ENCODE measurements around the gene RAB7A. TPM values are rescaled to one million over a fixed set of nuclear protein-coding genes. Genes with fewer than 3 reads are reported as not detected.
"Not testable (repeated sequence)": the region's sequence is repeated elsewhere in the genome, so short reads cannot be mapped to it uniquely, and the experiment has no call there.

The RAB7A gene
- total RNA-seq, 1 experiment from 2014 or later, result 156 TPM

GRCh38 chr3:128773189-128773588 is 47.2 kb downstream of the RAB7A start:
- not testable (repeated sequence) for H3K4me3 ChIP-seq, DNase-seq, H3K9me3 ChIP-seq, H3K27me3 ChIP-seq
- peaks cover 11% of the 10 kb centered on the region for H3K36me3 ChIP-seq

GRCh38 chr3:128773592-128773991 is 47.6 kb downstream of the RAB7A start:
- H3K27me3 ChIP-seq, H3K4me3 ChIP-seq, DNase-seq, H3K9me3 ChIP-seq: not testable (repeated sequence)
- peaks cover 11% of the 10 kb centered on the region for H3K36me3 ChIP-seq

- Histone ChIP-seq H3K27me3 (no peaks in the 10 kb centered on the region), H3K4me3 (no peak overlapping the region), H3K9me3 (no peaks in the 10 kb centered on the region), H3K36me3 (peaks cover 11% of the 10 kb centered on the region)
- DNase-seq, result no peak
Measured at GRCh38 chr3:128775241-128775640, 49.3 kb downstream of the RAB7A start.

GRCh38 chr3:128775906-128776542 is 50.0 kb downstream of the RAB7A start:
- Histone ChIP-seq H3K36me3 (peaks cover 11% of the 10 kb centered on the region), H3K27me3 (no peaks in the 10 kb centered on the region), H3K4me3 (no peak overlapping the region), H3K9me3 (no peaks in the 10 kb centered on the region)
- no peak for DNase-seq

- no peak for DNase-seq
- no peaks in the 10 kb centered on the region for H3K27me3 ChIP-seq
- no peaks in the 10 kb centered on the region for H3K9me3 ChIP-seq
- H3K4me3 ChIP-seq, result no peak overlapping the region
- H3K36me3 ChIP-seq, result peaks cover 10% of the 10 kb centered on the region
Measured at GRCh38 chr3:128780101-128780837, 54.3 kb downstream of the RAB7A start.

DNA sequence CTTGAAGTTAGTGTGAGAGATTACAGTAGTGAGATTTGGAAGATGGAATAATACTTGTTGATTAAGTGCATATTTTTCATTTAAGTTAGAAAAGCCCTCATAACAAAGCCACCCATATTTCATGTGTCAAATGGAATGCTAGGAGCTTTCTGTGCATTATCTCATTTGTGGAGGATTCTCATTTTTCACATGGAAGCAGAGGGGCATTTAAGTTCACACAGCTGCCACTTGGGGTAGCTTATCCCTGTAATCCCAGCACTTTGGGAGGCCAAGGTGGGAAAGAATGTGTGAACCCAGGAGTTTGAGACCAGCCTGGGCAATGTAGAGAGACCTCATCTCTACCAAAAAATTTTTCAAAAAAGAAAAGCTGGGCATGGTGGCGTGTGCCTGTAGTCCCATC is 55.2 kb downstream of the RAB7A start:
- Histone ChIP-seq H3K4me3 (no peak overlapping the region), H3K9me3 (no peaks in the 10 kb centered on the region), H3K36me3 (peaks cover 8% of the 10 kb centered on the region; the same call in 1 of the 2 replicates), H3K27me3 (no peaks in the 10 kb centered on the region)
- no peak for DNase-seq

- H3K27me3 ChIP-seq, result no peaks in the 10 kb centered on the region
- H3K4me3 ChIP-seq, result no peak overlapping the region
- peaks cover 3% of the 10 kb centered on the region for H3K36me3 ChIP-seq
- no peaks in the 10 kb centered on the region for H3K9me3 ChIP-seq
- DNase-seq, result no peak
Measured at GRCh38 chr3:128782282-128783146, 56.5 kb downstream of the RAB7A start.

DNA sequence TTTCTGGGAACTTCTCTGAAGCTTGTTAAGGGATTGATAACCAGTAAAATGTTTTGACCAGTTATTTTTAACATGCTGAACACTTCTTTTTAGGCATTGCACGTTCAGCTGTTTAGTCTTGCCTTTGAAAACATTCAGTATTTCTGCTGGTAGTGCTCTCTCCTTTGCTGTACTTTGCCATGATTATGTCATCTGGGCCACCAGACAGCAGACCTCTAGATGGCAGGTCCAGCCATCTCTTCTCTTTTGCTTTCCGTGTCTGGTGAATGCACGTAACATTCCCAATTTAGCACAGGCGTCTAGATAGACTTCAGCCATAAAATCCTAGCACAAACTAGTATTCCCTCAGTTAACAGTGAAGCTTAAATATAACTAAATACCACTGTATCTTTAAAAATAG is 57.8 kb downstream of the RAB7A start:
- no peaks in the 10 kb centered on the region for H3K9me3 ChIP-seq
- no peak overlapping the region for H3K4me3 ChIP-seq

GRCh38 chr3:128784232-128784631 is 58.2 kb downstream of the RAB7A start:
- Histone ChIP-seq H3K27me3 (no peaks in the 10 kb centered on the region), H3K4me3 (no peak overlapping the region), H3K36me3 (peaks cover 4% of the 10 kb centered on the region), H3K9me3 (no peaks in the 10 kb centered on the region)
- no peak for DNase-seq

More for the DNA sequence above, 57.8 kb downstream of the RAB7A start:
- Histone ChIP-seq H3K36me3 (peaks cover 4% of the 10 kb centered on the region), H3K27me3 (no peaks in the 10 kb centered on the region)
- no peak for DNase-seq

- H3K27me3 ChIP-seq, result no peaks in the 10 kb centered on the region
- no peak overlapping the region for H3K4me3 ChIP-seq
- peaks cover 4% of the 10 kb centered on the region; the same call in 1 of the 2 replicates for H3K36me3 ChIP-seq
- no peak for DNase-seq
- no peaks in the 10 kb centered on the region for H3K9me3 ChIP-seq
Measured at GRCh38 chr3:128784843-128785242, 58.9 kb downstream of the RAB7A start.

DNA sequence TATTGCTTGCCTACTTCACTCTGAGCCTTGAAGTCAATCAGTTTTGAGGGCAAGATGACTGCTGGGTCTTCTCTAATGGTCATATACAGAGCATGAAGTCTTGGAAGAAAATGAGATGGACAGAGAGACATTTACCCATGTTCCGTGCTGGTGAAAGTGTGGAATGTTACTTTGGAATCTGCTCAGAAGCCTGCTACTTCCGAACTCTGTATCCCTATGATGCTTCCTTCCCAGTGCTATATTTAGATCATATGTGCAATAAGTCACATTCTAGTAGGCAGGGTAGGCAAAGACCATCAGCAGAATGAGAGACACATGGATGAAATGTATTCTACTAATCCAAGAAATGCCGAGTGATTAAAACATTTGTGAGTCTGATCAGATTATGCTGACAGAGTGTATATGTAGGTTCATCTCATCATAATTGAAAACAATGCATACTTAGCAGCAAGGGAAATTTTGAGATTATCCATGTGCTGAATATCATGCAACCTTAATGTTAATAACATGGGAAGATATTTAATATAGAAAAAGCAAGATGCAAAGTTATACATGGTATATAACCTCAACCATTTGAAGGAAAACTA is 60.5 kb downstream of the RAB7A start:
- Histone ChIP-seq H3K9me3 (no peaks in the 10 kb centered on the region), H3K4me3 (no peak overlapping the region), H3K36me3 (peaks cover 4% of the 10 kb centered on the region; the same call in 1 of the 2 replicates), H3K27me3 (no peaks in the 10 kb centered on the region)
- DNase-seq, result no peak

DNA sequence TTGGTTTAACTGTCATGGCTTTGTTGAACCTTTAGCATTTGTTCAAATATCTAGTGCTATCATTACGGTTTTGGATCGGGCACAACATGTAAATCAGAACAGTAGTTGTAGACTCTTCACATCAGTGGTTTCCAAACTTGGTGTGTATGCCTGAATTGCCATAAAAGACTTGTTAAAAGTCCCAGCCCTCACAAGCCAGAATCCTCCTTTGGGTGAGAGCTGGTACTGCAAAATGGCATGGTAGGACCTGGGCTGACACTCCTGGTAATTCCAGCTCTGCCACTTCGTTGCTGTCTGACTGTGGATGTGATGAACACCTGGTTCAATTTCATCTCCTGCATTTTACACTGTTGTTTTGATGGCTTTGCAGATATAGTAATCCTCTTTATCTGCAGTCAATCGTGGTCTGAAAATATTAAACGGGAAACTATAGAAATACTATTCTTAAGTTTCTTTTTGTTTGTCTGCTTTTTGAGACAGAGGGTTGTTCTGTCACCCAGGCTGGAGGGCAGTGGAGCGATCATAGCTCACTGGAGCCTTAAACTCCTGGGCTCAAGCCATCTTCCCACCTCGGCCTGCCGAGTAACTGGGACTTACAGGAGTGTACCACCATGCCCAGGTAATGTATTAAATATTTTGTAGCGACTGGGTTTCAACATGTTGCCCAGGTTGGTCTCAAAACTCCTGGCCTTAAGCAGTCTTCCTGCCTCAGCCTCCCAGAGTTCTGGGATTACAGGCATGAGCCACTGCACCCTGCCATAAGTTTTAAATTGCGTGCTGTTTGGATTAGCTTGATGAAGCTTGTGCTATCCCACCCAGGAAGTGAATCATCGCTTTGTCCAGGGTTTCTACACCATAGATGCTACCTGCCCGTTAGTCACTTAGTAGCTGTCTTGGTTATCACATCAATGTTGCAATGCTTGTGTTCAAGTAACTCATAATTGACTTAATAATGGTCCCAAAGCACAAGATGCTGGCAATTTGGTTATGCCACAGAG is 61.6 kb downstream of the RAB7A start:
- Histone ChIP-seq H3K36me3 (peaks cover 4% of the 10 kb centered on the region; the same call in 1 of the 2 replicates), H3K4me3 (no peak overlapping the region), H3K27me3 (no peaks in the 10 kb centered on the region), H3K9me3 (no peaks in the 10 kb centered on the region)
- peak; percentile 20 for DNase-seq

DNA sequence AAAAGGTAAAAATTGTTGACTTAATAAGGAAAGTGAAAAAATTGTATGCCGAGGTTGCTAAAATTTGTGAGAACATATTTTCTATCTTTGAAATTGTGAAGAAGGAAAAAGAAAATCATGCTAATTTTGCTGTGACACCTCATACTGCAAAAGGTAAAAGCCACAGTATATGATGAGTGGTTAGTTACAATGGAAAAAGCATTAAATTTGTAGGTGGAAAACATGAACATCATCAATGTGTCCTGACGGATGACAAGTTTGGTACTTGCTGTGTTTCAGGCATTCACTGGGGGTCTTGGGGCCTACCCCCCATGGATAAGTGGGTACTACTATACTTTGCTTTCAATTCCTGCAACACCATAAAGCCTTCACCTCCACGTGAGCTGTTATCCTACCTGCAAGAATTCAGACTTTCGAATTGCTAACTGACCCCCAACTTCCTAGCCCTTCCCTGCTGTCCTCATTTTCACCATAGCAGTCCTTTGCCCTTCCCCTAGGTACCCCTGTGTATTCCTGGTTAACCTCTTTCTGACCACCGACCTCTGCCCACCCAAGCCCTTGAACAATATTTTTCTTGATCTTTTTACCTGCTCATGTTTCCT is 62.4 kb downstream of the RAB7A start:
- H3K4me3 ChIP-seq, result no peak overlapping the region
- H3K27me3 ChIP-seq, result no peaks in the 10 kb centered on the region
- H3K9me3 ChIP-seq, result no peaks in the 10 kb centered on the region
- no peak for DNase-seq
- H3K36me3 ChIP-seq, result peaks cover 4% of the 10 kb centered on the region; the same call in 1 of the 2 replicates

DNA sequence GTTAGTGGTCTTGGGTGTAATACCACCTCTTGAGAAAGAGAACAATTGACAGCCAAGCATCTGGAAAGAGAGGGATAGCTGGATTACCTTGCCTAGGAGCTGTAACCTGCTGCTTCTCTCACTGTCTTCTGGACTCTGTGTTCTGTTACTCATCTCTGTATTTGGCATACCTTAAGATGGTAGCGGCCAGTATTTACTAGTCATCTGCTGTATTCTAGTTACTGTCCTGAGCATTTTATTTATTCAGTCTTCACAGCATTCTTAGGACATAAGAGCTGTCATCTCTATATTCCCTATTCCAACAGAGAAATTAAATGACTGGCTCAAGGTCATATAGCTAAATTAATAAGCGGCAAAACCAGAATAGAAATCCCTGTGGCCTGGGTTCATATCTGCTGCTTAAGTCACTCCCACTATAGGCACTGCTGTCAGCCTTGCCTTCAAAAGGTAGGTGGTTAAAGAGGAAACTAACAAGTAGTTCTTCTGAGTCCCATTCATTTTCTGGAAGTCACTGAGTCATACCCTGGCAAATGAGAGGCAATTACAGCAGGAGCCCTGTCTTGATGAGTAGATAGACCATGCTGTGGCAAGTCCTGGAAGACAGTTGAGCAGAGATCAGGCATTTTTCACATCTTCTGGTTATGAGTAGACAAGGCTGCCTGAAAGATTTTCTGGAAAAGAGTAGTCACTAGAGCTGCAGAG is 68.2 kb downstream of the RAB7A start:
- DNase-seq, result peak; percentile 75
- peaks cover 36% of the 10 kb centered on the region for H3K36me3 ChIP-seq
- H3K9me3 ChIP-seq, result no peaks in the 10 kb centered on the region
- no peaks in the 10 kb centered on the region for H3K27me3 ChIP-seq
- H3K4me3 ChIP-seq, result no peak overlapping the region
